ENCODE results near the gene IQCM. TPM values are rescaled to one million over a fixed set of nuclear protein-coding genes. Genes with fewer than 3 reads are reported as not detected.

IQCM gene
- total RNA-seq, 4 donors from 2014 or later = not detected

GRCh38 chr4:149754526-149754925, 61.1 kb downstream of the IQCM start:
- TF ChIP-seq, protein P1, sequence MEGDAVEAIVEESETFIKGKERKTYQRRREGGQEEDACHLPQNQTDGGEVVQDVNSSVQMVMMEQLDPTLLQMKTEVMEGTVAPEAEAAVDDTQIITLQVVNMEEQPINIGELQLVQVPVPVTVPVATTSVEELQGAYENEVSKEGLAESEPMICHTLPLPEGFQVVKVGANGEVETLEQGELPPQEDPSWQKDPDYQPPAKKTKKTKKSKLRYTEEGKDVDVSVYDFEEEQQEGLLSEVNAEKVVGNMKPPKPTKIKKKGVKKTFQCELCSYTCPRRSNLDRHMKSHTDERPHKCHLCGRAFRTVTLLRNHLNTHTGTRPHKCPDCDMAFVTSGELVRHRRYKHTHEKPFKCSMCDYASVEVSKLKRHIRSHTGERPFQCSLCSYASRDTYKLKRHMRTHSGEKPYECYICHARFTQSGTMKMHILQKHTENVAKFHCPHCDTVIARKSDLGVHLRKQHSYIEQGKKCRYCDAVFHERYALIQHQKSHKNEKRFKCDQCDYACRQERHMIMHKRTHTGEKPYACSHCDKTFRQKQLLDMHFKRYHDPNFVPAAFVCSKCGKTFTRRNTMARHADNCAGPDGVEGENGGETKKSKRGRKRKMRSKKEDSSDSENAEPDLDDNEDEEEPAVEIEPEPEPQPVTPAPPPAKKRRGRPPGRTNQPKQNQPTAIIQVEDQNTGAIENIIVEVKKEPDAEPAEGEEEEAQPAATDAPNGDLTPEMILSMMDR (IDR thresholded peaks at IDR 0.05) = no peak
- DNase-seq (ENCODE audit: low spot score) = no peak
- ATAC-seq (ENCODE audit: low FRiP score) = no peak

- ATAC-seq (ENCODE audit: low FRiP score) (no peak), DNase-seq (ENCODE audit: low spot score) (no peak)
- TF ChIP-seq, protein P1 (IDR thresholded peaks at IDR 0.05) = no peak
Observed at GRCh38 chr4:149752729-149753128, 62.9 kb downstream of the IQCM start.

DNA sequence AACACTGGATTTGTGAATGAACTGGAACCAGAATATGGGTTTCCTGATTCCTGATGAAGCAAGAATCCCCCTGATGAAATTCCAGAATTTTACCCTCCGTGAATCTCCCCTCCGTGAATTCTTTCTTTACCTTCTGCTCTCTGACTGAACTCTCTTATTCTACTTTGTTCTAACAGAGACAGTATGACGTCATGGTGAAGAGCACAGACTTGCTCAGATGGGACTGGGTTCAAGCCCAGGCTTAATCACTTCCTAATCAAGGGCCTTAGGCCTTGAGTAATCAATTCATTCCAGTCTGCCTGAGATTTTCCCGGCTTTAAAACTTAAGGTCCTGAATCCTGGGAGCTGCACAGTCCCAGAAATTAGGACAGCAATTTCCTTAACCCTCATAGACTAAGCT, 64.5 kb downstream of the IQCM start:
- DNase-seq (ENCODE audit: low spot score) (no peak), ATAC-seq (ENCODE audit: low FRiP score) (no peak)
- TF ChIP-seq, protein P1 (IDR thresholded peaks at IDR 0.05) = no peak

GRCh38 chr4:149749784-149750183, 65.9 kb downstream of the IQCM start:
- DNase-seq (ENCODE audit: low spot score) (no peak), ATAC-seq (ENCODE audit: low FRiP score) (no peak)
- TF ChIP-seq, protein P1 (IDR thresholded peaks at IDR 0.05) = no peak

GRCh38 chr4:149747646-149748045, 68.0 kb downstream of the IQCM start:
- no peak for ATAC-seq (ENCODE audit: low FRiP score)
- no peak for DNase-seq (ENCODE audit: low spot score)
- TF ChIP-seq, protein P1 (IDR thresholded peaks at IDR 0.05) = no peak

- ATAC-seq (ENCODE audit: low FRiP score) = no peak
- no peak for DNase-seq (ENCODE audit: low spot score)
- TF ChIP-seq, protein P1 (IDR thresholded peaks at IDR 0.05) = no peak
Observed at GRCh38 chr4:149746276-149746675, 69.4 kb downstream of the IQCM start.

DNA sequence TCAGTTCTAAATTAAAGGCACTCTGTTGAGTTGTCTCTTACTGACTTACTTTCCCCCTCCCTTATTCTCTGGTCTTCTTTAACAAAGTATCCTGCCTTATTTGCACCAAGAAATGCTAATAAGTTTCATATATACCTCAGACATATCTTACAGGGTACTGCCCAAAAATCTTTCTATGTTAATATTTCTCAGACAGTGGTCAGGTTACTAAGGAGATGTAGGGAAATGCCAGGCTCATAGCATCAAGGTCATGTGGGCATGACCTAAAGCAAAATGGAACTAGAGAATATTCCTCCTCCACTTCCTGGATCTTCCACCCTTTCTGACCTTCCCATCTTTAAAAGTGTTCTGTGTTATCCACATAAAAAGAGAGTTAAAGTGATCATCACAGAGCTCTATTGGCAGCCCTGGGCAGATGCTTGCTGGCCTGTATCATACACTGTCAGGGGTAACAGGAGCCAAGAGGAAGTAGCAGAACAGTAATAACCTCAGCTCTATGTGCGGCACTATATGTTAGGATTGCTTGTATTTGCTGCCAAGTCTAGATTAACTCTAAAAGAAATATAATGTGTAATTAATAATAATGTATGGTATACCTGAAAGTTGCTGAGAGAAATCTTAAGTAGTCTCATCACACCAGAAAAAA, 74.3 kb downstream of the IQCM start:
- DNase-seq (ENCODE audit: low spot score) = no peak
- no peak for ATAC-seq (ENCODE audit: low FRiP score)
- TF ChIP-seq, protein P1 (IDR thresholded peaks at IDR 0.05) = no peak

All from omental fat pad (tissue), 4 donors.